MM.1S (cell line): ENCODE measurements around the gene LMX1B.

Source experiments
- CTCF ChIP-seq: fragments of 300-600 bp; sonication (generic); IDR thresholded peaks from 2 replicates; pipeline ENCODE4 v1.5.1; 2016; ENCODE audit warnings: antibody characterized with exemption, low read length, mixed read lengths
- EZH2phosphoT487 ChIP-seq: fragments of 300-600 bp; sonication (generic); IDR thresholded peaks from 2 replicates; pipeline ENCODE4 v1.6.1; 2018; ENCODE audit warnings: antibody characterized with exemption, low read length

DNA sequence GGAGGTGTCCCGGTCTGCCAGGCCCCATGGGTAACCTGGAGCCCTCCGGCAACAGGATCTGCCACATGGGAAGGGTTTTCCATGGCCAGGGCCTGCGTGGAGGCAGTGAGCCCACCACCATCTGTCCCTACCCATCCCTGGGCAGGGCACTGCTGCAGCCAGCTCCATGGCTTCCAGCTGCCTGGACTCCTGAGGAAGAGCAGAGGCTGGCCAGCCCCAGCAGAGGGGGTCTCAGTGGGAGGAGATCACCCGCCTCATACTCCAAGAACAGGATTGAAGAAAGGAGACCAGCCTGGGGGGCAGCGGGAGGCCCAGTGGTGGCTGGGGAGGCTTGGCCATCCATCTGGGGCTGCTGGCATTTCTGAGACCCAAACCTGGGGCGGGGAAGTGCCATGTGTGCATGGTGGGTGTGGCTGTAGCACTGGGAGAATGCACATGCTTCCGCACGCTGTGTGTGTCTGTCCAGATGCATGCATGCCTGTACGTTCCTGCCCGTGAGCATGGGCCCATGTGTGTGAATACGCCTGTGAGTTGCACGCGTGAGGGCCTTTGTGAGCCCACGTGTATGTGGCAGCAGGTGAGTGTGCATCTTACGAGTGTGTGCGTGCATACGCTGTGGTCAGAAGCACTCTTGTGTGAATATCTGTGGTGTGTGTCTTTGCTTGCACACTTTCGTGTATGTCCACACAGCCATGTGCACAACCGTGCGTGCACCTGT lies 78.5 kb downstream of the LMX1B start:
- TF ChIP-seq CTCF (no peak), EZH2phosphoT487 (no peak)
